Psoas muscle (tissue), 8 donors: ENCODE measurements around the gene IL17RB. TPM values are rescaled to one million over a fixed set of nuclear protein-coding genes. Genes with fewer than 3 reads are reported as not detected.

Source experiments
- ATAC-seq, 4 donors: fragments of 200-7000 bp; cut with Tn5 transposase; one replicate each; pipeline ENCODE4 v1.9.1; 2020; ENCODE audit warnings: moderate library complexity in 3 of 4, mild to moderate bottlenecking in 2 of 4
- DNase-seq, 2 donors: peaks; one replicate each; pipeline ENCODE4 v3.0.0-alpha.2; 2020
- H3K27ac ChIP-seq: fragments of 200-600 bp; one replicate; pipeline ENCODE4 v1.8.0; 2022
- H3K27me3 ChIP-seq, 3 donors: fragments of 200-600 bp in 1 of 3; one replicate each; pipeline versions ENCODE4 v1.6.1 to v1.8.0; 2013 to 2022; ENCODE audit warnings: low read length in 2 of 3, mild to moderate bottlenecking in 2 of 3, moderate library complexity in 1 of 3; ENCODE audit not compliant: insufficient read depth in 3 of 3
- H3K36me3 ChIP-seq, 2 donors: fragments of 200-600 bp in 1 of 2; one replicate each; pipeline versions ENCODE4 v1.6.1 to v1.8.0; 2013 to 2022; ENCODE audit warnings: low read depth in 1 of 2, mild to moderate bottlenecking in 1 of 2, moderate library complexity in 1 of 2; ENCODE audit not compliant: insufficient read depth in 1 of 2
- H3K4me1 ChIP-seq: fragments of 200-600 bp; one replicate; pipeline ENCODE4 v1.8.0; 2022
- H3K4me3 ChIP-seq: fragments of 200-600 bp; one replicate; pipeline ENCODE4 v1.8.0; 2022; ENCODE audit warnings: mild to moderate bottlenecking
- H3K9me3 ChIP-seq: fragments of 200-600 bp; one replicate; pipeline ENCODE4 v1.8.0; 2022
- CTCF ChIP-seq: fragments of 200-600 bp; IDR thresholded peaks from one replicate; pipeline ENCODE4 v1.8.0; 2022; ENCODE audit warnings: antibody characterized with exemption
- WGBS, 3 donors: extraction: QIAGEN DNeasy Blood & Tissue Kit; methylation state at CpG; one replicate each; pipeline versions ENCODE4 v1.1.6 to v1.1.7; 2013; 5-methylcytosine and 5-hydroxymethylcytosine counted together
- intact Hi-C, 2 donors: fragments of 100-400 bp; cut with DNase I; formaldehyde crosslinking; loops; one replicate each; pipeline versions ENCODE4 v1.11.0 to v1.14.2; 2022
- polyA plus RNA-seq, 3 donors: library from polyadenylated mRNA; stranded (reverse); fragments of 200-250 nt; gene quantifications; one replicate each; pipeline ENCODE4 v1.2.3, GENCODE V29; 2013
- total RNA-seq, 4 donors: library from RNA; stranded (reverse); fragmentation: NEBNext Ultra II Directional in 2 of 4; extraction: Animal tissue kit (Norgen Biotek cat#: 25700) in 2 of 4; gene quantifications; one replicate each; pipeline versions ENCODE4 v1.2.1 to v1.2.4, GENCODE V29; 2021 to 2023
- donor health status: healthy with polysubstance abuse.
- donor health status: DM: no; HTN: no; CAD: no; lungs with moderate emphysema.
- donor health status: Bipolar disorder and iron deficiency.
- donor health status: healthy.
- donor health status: DM: yes; HTN: yes; CAD: no.
- donor health status: DM: no; HTN: no; CAD: no.
- donor health status: DM: no; HTN: no; CAD: no.
- donor health status: DM: yes; HTN: yes; CAD: no.

Gene IL17RB
- total and polyA plus RNA-seq, 7 donors = 0.08 to 1.3 (median 0.96) TPM

- no peak for TF ChIP-seq CTCF
- intact Hi-C loops = no loop called here
- Histone ChIP-seq H3K36me3 (no peaks in the 10 kb centered on the region), H3K27ac (no peak overlapping the region), H3K4me1 (no peaks in the 10 kb centered on the region), H3K27me3 (peaks cover 0 to 5% (median 2%) of the 10 kb centered on the region in 3 donors), H3K9me3 (no peaks in the 10 kb centered on the region), H3K4me3 (no peak overlapping the region)
- no peak for ATAC-seq
- WGBS, 3 donors = 9 to 19% (median 16%) methylated on average over 1 of the region's 1 CpG
- DNase-seq = no peak
These were observed 55.7 kb downstream of the IL17RB start for GRCh38 chr3:53902067-53902466.

- H3K4me1 ChIP-seq = no peaks in the 10 kb centered on the region
- no peaks in the 10 kb centered on the region for H3K9me3 ChIP-seq
- intact Hi-C loops = no loop called here
- H3K36me3 ChIP-seq = no peaks in the 10 kb centered on the region
- H3K27me3 ChIP-seq = peaks cover 0 to 2% (median 1%) of the 10 kb centered on the region in 3 donors
- TF ChIP-seq CTCF = no peak
- no peak overlapping the region for H3K4me3 ChIP-seq
- 82 to 85% (median 83%) methylated on average over 5 of the region's 5 CpGs for WGBS, 3 donors
- no peak overlapping the region for H3K27ac ChIP-seq
- DNase-seq = no peak
- ATAC-seq = no peak
These were observed 56.3 kb downstream of the IL17RB start for GRCh38 chr3:53902711-53903110.

- Histone ChIP-seq H3K27me3 (peaks cover 0 to 7% (median 0%) of the 10 kb centered on the region in 3 donors), H3K36me3 (no peaks in the 10 kb centered on the region), H3K4me3 (no peak overlapping the region), H3K4me1 (no peaks in the 10 kb centered on the region), H3K9me3 (no peaks in the 10 kb centered on the region), H3K27ac (no peak overlapping the region)
- WGBS, 3 donors = 82 to 89% (median 85%) methylated on average over 8 of the region's 8 CpGs
- no peak for TF ChIP-seq CTCF
- intact Hi-C loops = no loop called here
- ATAC-seq = no peak
- DNase-seq = no peak
These were observed 67.0 kb downstream of the IL17RB start for GRCh38 chr3:53913401-53913800.

Other genes with a start within 250 kb of the IL17RB start
- gene CHDH, start 149 bp upstream of the IL17RB start, total RNA-seq = 1 to 10 TPM; 1.8 to 6.1 (median 3.5) TPM
- gene CHDH, start 149 bp upstream of the IL17RB start, polyA plus RNA-seq = 1 to 10 TPM in 2 of 3 donors, under 1 TPM in 1; 0.29 to 2.0 (median 1.1) TPM
- 10 to 100 TPM; 14.1 to 24.3 (median 19.6) TPM for gene ACTR8, start 35.6 kb downstream of the IL17RB start, total RNA-seq
- 10 to 100 TPM in 2 of 3 donors, 1 to 10 TPM in 1; 8.9 to 15.2 (median 12.3) TPM for gene ACTR8, start 35.6 kb downstream of the IL17RB start, polyA plus RNA-seq
- gene SELENOK, start 45.3 kb downstream of the IL17RB start, total RNA-seq = 10 to 100 TPM; 46.3 to 74.8 (median 54.7) TPM
- 100 to 1,000 TPM in 2 of 3 donors, 10 to 100 TPM in 1; 88.6 to 207 (median 135) TPM for gene SELENOK, start 45.3 kb downstream of the IL17RB start, polyA plus RNA-seq